HG03469 (cell line): Measurements from ENCODE around the gene C4orf50.
"Not testable (repeated sequence)": the region's sequence is repeated elsewhere in the genome, so short reads cannot be mapped to it uniquely, and the experiment has no call there.

Experiments used
- ATAC-seq: cut with Tn5 transposase; IDR thresholded peaks from one replicate; pipeline ENCODE4 v1.9.1; 2021; ENCODE audit warnings: mild to moderate bottlenecking, moderate library complexity, moderate number of reproducible peaks; ENCODE audit not compliant: unreplicated experiment

C4orf50 gene

GRCh38 chr4:5995901-5996623 lies 22.2 kb downstream of the C4orf50 start:
- no peak for ATAC-seq

GRCh38 chr4:5993876-5994811 lies 24.1 kb downstream of the C4orf50 start:
- no peak for ATAC-seq

- not testable (repeated sequence) for ATAC-seq
Observed at GRCh38 chr4:5993346-5993745, 24.9 kb downstream of the C4orf50 start.

GRCh38 chr4:5992828-5993321 lies 25.4 kb downstream of the C4orf50 start:
- no peak for ATAC-seq

- no peak for ATAC-seq
Observed at GRCh38 chr4:5992171-5992827, 25.9 kb downstream of the C4orf50 start.

- ATAC-seq: no peak
Observed at GRCh38 chr4:5991405-5991804, 26.8 kb downstream of the C4orf50 start.

GRCh38 chr4:5990446-5991160 lies 27.6 kb downstream of the C4orf50 start:
- no peak for ATAC-seq

- no peak for ATAC-seq
Observed at GRCh38 chr4:5989236-5990225, 28.7 kb downstream of the C4orf50 start.

- ATAC-seq: no peak
Observed at GRCh38 chr4:5988086-5988845, 30.0 kb downstream of the C4orf50 start.

- no peak for ATAC-seq
Observed at GRCh38 chr4:5984843-5985242, 33.4 kb downstream of the C4orf50 start.

GRCh38 chr4:5982156-5982973 lies 35.9 kb downstream of the C4orf50 start:
- ATAC-seq: no peak

GRCh38 chr4:5980436-5981155 lies 37.6 kb downstream of the C4orf50 start:
- ATAC-seq: no peak

GRCh38 chr4:5979981-5980380 lies 38.2 kb downstream of the C4orf50 start:
- no peak for ATAC-seq

- ATAC-seq: no peak
Observed at GRCh38 chr4:5976921-5977320, 41.3 kb downstream of the C4orf50 start.

GRCh38 chr4:5976431-5976830 lies 41.8 kb downstream of the C4orf50 start:
- ATAC-seq: no peak

- ATAC-seq: no peak
Observed at GRCh38 chr4:5974321-5974720, 43.9 kb downstream of the C4orf50 start.
